ENCODE data around the gene S1PR4.
A peak's percentile ranks its signal among the peaks of the same experiment; 100 is the strongest.

Gene S1PR4

DNA sequence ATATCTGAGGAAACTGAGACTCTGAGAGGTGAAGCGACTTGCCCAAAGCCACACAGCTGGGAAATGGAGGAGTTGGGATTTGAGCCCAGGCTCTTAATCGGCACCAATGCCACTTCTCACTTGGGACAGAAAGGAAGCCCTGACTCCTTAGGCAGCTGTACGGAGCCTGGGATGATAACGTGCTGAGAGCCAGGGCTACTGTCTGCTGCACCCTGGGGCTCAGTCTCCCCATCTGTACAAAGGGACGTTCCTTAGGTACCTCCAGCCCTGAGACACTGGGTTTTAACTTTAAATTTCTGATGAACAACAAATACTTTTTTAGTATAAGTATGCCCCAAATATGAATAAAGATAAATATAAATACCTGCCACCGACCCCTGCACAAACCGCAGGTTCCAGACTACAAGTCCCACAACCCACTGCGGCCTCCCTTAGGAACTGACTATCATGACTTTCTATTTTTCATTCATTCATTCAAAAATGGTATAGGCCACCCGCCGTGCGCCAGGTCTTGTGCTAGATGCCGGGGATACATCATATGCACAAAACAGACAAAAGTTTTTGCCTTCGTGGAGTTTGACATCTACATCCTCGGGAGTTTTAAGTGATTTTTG, 6.4 kb downstream of the S1PR4 start:
- H3K4me3 ChIP-seq (ENCODE audit: low read depth, low read length): peak overlapping the region; percentile 81
- peak; percentile 81 for DNase-seq (ENCODE audit: low read depth)
- TF ChIP-seq, protein P1, sequence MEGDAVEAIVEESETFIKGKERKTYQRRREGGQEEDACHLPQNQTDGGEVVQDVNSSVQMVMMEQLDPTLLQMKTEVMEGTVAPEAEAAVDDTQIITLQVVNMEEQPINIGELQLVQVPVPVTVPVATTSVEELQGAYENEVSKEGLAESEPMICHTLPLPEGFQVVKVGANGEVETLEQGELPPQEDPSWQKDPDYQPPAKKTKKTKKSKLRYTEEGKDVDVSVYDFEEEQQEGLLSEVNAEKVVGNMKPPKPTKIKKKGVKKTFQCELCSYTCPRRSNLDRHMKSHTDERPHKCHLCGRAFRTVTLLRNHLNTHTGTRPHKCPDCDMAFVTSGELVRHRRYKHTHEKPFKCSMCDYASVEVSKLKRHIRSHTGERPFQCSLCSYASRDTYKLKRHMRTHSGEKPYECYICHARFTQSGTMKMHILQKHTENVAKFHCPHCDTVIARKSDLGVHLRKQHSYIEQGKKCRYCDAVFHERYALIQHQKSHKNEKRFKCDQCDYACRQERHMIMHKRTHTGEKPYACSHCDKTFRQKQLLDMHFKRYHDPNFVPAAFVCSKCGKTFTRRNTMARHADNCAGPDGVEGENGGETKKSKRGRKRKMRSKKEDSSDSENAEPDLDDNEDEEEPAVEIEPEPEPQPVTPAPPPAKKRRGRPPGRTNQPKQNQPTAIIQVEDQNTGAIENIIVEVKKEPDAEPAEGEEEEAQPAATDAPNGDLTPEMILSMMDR (conservative IDR thresholded peaks at IDR 0.05; ENCODE audit: low read depth, low read length): no peak

DNA sequence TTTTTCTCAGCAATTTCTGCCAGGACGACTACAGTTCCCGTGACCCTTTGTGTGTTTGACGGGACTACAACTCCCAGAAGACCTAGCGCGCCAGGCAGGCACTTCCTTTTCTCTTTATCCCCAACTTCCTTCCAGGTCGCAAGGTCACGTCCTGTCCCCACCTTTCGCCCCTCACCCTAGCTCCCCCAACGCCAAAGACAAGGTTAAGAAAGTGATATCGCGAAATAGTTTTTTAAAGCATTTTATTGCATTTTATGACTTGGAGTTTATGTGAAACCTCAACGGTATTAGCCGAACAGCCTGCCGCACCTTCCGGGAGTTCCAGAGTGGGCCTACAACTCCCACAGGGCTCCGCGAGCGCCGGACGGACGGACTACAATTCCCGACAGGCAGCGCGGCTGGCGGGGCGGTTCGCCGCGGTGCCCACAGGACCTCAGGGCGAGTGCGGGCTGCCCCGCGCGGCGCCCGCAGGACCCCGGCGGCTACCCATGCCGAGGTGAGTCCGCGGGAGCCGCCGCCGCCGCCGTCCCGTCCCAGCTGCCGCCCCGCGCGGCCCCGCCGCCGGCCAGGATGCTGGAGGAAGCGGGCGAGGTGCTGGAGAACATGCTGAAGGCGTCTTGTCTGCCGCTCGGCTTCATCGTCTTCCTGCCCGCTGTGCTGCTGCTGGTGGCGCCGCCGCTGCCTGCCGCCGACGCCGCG, 7.0 kb downstream of the S1PR4 start, which contains the start of gene NCLN:
TSS of gene NCLN (plus strand) at position 470 of the 699 bp plus-strand sequence. CDS start at position 571, 101 bp downstream.
- H3K4me3 ChIP-seq (ENCODE audit: low read depth, low read length): peak within 1 kb of the TSS; percentile 81
- DNase-seq (ENCODE audit: low read depth): peak; percentile 96
- TF ChIP-seq, protein P1 (conservative IDR thresholded peaks at IDR 0.05; ENCODE audit: low read depth, low read length): no peak

DNA sequence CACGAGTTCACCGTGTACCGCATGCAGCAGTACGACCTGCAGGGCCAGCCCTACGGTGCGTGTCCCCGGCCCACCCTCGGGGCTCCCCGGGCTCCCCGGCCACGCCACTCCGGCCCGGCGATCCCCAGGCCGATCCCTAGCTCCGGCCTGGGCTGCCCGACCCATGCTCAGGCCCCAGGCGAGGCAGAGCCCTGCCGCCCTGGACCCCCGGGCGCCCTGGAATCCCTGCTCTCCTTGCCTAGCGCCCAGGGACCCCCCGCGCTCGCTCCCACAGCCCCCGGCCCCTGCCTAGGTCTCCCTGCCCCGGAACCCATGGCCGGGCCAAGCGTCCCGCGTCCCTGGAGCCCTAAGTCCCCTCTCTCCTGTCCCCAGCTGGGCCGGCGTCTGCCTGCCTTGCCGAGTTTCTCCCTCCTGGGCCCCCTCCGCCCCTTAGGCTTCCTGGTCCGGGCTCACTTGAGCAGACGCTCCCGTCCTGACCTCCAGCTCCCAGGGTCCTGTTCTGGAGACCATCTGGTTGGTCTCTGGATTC, 7.7 kb downstream of the S1PR4 start:
- DNase-seq (ENCODE audit: low read depth): no peak
- H3K4me3 ChIP-seq (ENCODE audit: low read depth, low read length): peak overlapping the region; percentile 81
- TF ChIP-seq, protein P1 (conservative IDR thresholded peaks at IDR 0.05; ENCODE audit: low read depth, low read length): no peak

DNA sequence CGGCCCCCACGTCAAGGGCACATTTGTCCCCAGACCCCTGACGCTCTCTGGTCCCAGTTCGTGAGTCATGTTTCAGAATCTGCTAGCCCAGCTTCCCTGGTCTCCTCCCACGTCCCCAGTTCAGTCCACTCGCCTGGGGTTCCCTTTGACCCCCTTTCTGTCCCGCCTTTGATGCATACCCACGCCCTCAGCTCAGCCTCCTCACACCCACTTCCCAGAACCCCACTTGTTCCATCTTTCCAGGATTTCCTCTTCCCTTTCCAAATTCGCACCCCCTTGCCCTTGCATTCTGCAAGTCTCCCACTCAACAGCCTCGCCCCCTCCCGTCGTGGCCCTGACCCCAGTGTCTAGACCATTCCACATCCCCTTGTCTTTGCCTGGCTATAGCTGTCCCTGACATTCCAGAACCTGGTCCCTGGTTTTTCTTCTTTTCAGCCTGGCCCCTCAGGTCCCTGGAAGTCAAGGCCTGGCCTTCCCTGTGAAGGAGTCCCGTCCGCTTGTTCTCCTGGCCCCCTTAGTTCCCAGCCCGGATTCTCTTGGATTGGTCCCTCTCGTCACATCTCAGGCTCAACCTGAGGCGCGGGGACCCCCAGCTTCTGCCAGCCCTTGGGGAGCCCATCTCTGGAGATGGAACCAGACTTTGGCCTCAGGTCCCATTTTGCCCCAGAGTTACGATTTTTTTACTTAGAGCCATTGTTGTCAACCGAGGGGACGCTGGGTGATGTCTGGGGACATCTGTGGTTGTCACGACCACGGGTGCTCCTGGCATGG, 8.5 kb downstream of the S1PR4 start:
- TF ChIP-seq, protein P1 (conservative IDR thresholded peaks at IDR 0.05; ENCODE audit: low read depth, low read length): no peak
- peak overlapping the region; percentile 81 for H3K4me3 ChIP-seq (ENCODE audit: low read depth, low read length)
- DNase-seq (ENCODE audit: low read depth): no peak

DNA sequence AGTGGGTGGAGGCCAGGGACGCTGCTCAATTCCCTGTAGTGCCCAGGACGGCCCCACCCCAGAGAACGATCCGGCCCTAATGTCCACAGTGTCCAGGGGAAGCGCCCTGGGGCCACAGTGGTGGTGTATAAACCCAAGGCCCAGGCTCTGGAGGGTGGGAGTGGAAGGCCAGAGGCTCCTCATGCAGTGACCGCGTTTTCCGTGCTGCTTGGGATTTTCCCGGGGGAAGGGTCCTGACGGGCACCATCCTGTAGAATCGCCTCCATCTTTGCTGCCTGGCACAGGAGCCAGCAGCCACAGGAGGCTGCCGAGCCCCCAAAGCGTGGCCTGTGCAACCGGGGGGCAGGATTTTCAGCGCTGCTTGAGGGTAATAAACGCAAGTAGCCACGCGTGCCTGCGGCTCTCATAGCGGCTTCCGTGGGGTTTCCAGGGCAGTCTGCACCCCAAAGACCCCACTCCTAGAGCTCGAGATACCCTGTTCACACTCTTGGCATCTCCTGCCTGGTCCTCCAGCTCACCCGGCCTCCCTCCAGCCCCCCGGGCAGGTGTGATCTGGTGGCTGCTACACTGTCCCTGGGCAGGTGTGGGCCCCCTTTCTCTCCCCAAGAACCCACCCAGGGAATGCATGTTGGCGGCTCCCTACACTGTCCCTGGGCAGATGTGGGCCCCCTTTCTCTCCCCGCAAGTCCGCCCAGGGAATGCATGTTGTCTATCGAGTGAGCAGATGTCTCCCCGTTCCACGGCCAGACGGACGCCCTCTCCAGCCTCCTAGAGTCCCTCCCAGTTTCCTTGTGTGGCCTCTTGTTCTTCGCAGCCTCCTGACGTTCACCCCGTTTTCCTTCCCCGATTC, 9.3 kb downstream of the S1PR4 start:
- no peak overlapping the region for H3K4me3 ChIP-seq (ENCODE audit: low read depth, low read length)
- TF ChIP-seq, protein P1 (conservative IDR thresholded peaks at IDR 0.05; ENCODE audit: low read depth, low read length): no peak

More for the DNA sequence above, 9.3 kb downstream of the S1PR4 start:
- no peak for DNase-seq (ENCODE audit: low read depth)
